HG03521 (cell line): Measurements from ENCODE around the gene SMTNL2.
"Not testable (repeated sequence)": the region's sequence is repeated elsewhere in the genome, so short reads cannot be mapped to it uniquely, and the experiment has no call there.

Experiments used
- ATAC-seq: cut with Tn5 transposase; IDR thresholded peaks from one replicate; pipeline ENCODE4 v1.9.1; 2021; ENCODE audit warnings: mild to moderate bottlenecking, moderate library complexity; ENCODE audit not compliant: unreplicated experiment

The SMTNL2 gene

GRCh38 chr17:4559966-4560365, 24.4 kb upstream of the SMTNL2 start:
- ATAC-seq = no peak

GRCh38 chr17:4560421-4560820, 23.9 kb upstream of the SMTNL2 start, which contains the start of gene GGT6:
TSS of gene GGT6 (minus strand) at chr17:4560577. CDS start at chr17:4560521, 56 bp downstream.
- ATAC-seq = no peak

DNA sequence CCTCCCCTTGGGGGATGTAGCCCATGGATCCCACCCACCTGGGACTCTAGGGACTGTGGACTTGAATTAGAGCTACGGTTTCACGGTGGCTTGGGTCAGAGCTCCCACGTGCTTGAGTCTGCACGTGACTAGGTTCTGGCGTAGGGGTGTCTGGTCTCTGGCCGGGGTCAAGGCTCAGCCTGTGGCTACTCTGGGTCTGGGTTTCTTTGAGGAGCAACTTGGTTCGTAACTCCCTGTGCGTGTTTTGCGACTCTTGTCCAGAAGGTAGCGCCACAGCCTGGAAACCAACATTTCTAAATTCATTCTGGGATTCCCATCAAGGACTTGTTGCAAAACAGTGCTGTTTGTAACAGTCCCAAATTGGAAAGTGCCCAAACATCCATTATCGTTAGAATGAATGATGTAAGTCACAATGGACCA, 23.5 kb upstream of the SMTNL2 start:
- no peak for ATAC-seq

GRCh38 chr17:4562015-4562969, 22.0 kb upstream of the SMTNL2 start:
- ATAC-seq = no peak

DNA sequence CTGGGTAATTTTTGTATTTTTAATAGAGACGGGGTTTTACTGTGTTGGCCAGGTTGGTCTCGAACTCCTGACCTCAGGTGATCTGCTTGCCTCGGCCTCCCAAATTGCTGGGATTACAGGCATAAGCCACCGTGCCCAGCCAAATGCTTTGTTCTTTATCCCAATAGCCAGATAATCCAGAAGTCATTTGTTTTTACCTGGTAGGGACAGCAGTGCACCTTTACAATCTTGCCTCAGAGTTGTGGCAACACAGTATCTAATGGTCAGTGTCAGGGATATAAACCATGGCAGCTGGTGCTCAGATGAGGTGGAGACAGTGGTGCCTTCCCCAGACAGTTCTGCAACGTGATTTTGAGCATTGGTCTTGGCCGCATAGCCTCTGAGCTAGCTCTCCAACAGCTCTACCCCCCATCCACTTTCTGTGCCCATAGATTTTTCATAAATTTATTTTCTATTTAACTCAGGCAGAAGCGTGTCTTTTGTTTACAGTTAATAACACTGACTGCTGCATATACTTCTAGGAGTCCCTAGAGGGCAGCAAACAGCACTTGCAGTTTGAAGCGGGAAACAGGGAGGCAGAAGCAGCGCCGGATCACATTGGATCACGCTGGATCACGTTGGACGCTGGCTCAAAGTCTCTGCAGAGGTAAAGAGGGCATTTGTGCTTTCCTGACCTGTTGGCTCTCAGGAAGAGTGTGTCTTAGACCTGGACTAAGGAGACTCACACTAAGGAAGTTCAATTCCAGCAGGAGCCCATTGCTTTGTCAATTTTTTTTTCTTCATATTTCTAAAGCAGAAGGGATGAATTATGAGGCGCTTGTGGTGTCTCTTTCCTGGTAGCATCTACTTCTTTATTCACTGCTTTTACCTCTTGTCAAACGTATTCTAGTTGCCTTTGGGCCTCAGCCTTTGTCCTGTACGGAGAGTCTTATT, 18.9 kb upstream of the SMTNL2 start:
- ATAC-seq = no peak

DNA sequence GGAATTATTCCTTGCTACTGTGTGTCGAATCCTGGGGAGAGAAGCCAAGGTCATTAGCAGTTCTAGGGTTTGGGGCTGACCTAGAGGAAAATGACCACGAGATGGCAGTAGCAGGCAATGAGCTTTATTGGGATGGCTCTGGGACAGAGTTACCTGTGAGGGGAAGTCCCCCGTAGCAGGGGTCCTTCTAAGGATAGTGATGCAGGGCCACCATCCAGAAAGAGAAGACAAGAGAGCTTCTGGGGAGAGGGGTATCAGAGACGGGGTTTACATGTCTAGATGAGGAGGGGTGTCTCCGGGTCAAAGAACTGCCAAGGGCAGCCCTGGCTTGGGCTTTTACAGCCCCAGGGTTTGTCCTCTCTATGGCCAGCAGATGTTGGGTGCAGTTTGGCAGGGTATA, 17.5 kb upstream of the SMTNL2 start:
- no peak for ATAC-seq

GRCh38 chr17:4569591-4569990, 14.7 kb upstream of the SMTNL2 start:
- no peak for ATAC-seq

DNA sequence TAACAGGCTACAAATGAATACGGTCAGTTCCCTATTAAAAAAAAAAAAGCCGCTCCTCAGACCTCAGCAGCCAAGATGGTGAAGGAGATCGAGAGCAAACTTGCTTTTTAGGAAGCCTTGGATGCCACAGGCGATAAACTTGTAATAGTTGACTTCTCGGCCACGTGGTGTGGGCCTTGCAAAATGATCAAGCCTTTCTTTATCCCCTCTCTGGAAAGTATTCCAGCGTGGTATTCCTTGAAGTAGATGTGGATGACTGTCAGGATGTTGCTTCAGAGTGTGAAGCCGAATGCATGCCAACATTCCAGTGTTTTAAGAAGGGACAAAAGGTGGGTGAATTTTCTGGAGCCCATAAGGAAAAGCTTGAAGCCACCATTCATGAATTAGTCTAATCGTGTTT, 12.2 kb upstream of the SMTNL2 start:
- no peak for ATAC-seq

GRCh38 chr17:4573115-4573514, 11.2 kb upstream of the SMTNL2 start:
- no peak for ATAC-seq

GRCh38 chr17:4573669-4574068, 10.7 kb upstream of the SMTNL2 start:
- no peak for ATAC-seq

DNA sequence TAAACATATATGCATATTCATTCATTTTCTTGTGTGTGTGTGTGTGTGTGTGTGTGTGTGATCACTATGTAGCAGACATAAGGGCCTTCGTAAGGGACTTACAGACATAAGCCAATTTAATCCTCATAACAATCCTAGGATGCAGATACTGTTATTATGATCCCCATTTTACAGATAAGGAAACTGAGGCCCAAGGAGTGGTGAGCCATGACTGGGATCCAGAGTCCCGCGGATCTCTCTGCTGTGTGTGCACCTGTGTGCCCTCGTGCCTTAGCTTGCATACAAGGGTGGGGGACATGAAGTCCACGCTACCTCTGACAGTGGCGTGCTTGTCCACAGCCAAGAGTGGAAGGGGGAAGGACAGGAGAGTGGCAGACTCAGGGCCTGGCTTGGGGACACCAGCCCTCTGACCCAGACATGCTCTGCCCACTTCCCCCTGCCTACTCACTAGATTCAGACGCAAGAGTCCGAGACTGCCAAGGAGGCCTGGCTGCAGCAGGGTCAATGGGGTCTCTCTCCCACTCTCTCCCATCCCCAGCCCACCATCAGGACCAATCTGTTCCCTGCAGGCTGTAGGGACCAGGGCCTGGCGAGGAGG, 9.8 kb upstream of the SMTNL2 start:
- no peak for ATAC-seq

DNA sequence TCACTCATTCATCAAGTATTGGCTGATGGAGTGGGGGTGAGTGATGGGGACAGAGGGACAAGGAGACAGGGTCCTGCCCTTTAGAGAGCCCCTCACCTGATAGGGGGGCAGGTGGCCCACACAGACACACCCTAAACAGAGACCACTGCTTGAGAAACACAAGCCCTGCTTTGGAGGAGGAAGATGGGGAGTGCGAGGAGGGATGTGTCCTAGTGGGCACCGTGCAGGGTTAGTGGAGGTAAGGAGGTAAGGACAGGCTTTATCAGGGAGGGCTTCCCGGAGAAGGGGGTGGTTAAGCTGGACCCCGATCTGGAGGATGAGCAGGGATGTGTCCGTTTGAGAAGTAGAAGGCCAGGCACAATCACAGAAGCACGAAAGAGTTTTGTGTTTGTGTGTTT, 8.2 kb upstream of the SMTNL2 start:
- ATAC-seq = no peak

GRCh38 chr17:4576729-4577322, 7.5 kb upstream of the SMTNL2 start:
- ATAC-seq = no peak

DNA sequence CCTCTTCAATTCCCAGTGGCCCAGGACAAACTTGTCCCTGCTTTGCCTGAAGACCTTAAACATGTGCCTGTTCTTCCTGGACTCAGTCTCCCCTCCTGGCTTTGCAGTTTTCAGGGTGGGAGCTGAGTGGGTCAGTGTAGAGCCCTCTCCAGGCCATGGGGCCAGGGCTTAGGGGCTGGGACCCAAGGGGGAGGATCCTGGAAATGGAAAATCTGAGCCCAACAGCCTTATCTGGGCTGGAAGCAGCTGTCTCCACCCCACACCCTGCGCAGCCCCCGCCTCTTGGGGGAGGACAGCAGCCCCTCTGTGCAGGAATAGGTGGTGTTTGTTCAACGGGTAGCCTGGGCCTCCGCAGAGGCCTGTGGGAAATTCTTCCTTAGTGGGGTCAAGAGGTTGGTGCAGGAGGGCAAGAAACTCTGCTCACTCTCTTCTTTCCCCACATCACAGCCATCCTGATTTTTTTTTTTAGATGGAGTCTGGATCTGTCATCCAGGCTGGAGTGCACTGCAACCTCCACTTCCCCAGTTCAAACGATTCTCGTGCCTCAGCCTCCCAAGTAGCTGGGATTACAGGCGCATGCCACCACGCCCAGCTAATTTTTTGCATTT, 6.8 kb upstream of the SMTNL2 start:
- ATAC-seq = no peak

DNA sequence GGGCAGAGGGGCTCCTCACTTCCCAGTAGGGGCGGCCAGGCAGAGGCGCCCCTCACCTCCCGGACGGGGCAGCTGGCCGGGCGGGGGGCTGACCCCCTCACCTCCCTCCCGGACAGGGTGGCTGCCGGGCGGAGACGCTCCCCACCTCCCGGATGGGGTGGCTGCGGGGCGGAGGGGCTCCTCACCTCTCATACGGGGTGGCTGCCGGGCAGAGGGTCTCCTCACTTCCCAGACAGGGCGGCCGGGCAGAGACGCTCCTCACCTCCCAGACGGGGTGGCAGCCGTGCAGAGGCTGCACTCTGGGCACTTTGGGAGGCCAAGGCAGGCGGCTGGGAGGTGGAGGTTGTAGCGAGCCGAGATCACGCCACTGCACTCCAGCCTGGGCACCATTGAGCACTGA, 6.0 kb upstream of the SMTNL2 start:
- not testable (repeated sequence) for ATAC-seq

DNA sequence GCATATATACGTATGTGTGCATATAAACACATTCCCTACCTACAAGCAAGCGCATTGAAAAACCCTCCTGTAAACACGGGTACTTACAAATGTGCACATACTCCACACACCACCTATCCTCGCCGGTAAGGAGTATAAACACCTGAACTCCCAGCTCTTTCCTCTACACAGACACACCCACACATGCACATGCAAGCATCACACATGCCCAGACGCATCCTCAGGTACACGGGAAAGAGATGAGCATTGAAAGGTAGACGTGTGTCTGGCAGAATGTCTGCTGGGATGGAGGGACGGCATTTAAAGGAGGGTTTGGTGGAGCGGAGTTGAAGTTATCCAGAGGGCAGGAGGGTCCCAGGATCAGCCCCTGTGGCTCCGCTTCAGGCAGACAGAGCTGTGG, 4.7 kb upstream of the SMTNL2 start:
- ATAC-seq = no peak

DNA sequence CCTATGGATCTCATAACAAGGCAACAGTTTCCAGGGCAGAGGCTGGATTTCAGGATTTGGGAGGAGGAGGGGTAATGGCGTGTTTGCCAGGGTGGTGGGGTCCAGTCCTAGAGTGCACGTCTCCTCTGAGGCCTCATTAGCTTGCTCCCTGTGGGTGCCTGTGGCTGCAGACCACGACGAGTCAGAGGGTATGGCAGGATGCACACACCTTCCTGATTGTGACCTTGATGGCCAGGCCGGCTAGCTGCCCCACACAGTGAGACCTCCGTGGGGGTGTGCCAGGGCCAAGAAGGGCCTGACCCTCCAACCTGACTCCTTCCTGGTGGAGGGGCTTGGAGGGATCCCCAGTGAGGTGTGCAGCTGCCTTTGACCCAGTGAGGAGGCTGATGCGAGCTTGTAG, 4.0 kb upstream of the SMTNL2 start:
- ATAC-seq = no peak

- ATAC-seq = no peak
Measured at GRCh38 chr17:4582101-4582501, 2.2 kb upstream of the SMTNL2 start.

DNA sequence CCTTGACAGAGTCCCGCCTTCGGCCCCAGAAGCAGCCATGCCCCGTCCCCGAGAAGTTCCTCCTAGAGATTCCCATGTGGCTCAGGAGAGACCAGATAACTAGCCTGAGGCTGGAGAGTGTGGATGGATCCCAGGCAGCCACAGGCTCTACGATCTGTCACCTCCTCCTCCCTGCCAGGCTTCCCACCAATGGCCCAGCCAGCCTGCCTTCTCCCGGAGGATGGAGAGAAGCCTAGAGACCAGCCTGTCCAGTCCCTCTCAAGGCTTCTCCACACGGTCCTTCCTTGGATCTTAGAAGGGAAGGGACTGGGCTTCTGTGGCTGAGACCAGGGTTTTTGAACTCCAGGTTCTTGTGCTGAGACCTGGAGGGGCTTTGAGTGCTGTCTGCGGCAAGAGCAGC, 1.6 kb upstream of the SMTNL2 start:
- ATAC-seq = no peak

GRCh38 chr17:4583206-4583605, 1.1 kb upstream of the SMTNL2 start:
- no peak for ATAC-seq

DNA sequence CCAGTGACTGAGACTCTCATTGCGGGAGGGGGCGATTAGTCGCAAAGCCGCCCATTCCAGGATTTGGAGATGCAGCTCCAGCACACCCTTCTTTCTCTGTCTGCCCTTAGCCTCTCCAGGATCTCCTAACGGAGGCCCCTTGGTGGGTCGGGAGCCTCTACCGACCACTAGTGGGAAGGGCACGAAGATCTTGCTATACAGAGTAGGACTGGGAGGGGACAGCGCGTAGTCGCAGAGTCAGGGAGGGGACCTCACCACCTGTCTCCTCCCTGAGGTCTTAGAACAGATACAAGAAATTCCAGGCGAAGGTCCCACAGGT, 588 bp upstream of the SMTNL2 start:
- no peak for ATAC-seq
